Measurements from ENCODE around the gene AP4B1.
"Not testable (repeated sequence)": the region's sequence is repeated elsewhere in the genome, so short reads cannot be mapped to it uniquely, and the experiment has no call there.

Gene AP4B1

DNA sequence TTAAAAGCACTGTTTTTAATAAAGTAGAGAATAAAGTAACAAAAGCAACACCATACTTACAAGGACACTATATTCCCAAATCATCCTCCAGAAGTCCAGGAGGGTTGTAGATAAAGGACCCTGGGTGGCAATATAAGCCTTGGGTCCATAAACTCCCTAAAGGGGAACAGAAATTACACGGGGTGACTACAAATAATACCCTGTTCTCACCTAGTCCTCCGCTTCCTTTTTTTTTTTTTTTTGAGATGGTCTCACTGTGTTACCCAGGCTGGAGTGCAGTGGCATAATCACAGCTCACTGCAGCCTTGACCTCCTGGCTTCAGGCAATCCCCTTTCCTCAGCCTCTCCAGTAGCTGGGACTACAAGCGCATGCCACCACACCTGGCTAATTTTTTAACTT lies 46.2 kb downstream of the AP4B1 start:
- DNase-seq (ENCODE audit: low spot score): no peak

DNA sequence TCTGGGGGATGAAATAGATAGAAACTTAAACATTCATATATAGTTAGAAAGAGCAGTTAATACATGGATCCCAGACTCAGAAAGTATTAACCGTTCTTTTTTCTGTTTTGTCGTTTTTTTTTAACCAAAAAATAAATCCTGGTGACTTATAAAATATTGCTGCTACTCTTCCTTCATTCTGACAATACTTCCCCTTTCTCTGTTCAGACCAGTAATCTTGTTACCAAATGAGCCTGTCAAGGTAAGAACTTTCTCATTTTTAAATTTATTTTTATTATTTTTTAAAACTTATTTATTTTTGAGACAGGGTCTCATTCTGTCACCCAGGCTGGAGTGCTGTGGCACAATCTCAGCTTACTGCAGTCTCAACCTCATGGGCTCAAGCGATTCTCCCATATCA lies 46.8 kb downstream of the AP4B1 start:
- no peak for DNase-seq (ENCODE audit: low spot score)

- DNase-seq (ENCODE audit: low spot score): no peak
Observed at GRCh38 chr1:113856401-113856790, 48.2 kb downstream of the AP4B1 start.

DNA sequence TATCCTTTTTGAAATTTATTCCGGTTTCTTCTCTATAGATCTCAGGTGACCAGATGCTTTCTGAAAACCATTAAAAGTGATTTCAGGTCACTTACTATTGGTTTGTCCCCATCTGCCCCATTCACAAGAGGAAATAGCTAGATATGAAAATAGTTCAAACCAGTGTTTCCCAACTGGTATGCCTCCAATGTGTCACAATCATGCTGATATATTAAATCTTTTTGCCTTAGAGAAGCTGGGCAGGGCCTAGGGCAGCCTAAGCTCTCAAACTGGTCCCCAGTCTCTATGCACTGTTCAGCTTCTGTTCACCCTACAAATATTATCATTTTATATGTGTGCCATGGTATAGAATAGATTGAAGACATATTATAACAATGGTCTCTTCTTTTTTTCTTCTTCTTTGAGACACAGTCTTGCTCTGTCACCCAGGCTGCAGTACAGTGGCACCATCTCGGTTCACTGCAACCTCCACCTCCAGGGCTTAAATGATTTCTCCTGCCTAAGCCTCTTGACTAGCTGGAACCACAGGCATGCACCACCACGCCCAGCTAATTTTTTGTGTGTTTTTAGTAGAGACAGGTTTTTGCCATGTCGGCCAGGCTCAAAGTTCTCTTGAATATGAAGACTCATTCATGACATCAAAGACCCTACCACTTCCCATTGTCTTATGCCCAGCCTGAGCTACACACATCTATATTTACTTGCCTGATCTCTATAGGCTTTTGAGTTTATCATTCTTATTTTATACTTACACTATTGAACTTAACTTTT lies 48.8 kb downstream of the AP4B1 start:
- no peak for DNase-seq (ENCODE audit: low spot score)

GRCh38 chr1:113854234-113854633 lies 50.4 kb downstream of the AP4B1 start:
- DNase-seq (ENCODE audit: low spot score): no peak

- DNase-seq (ENCODE audit: low spot score): not testable (repeated sequence)
Observed at GRCh38 chr1:113852694-113853093, 51.9 kb downstream of the AP4B1 start.

DNA sequence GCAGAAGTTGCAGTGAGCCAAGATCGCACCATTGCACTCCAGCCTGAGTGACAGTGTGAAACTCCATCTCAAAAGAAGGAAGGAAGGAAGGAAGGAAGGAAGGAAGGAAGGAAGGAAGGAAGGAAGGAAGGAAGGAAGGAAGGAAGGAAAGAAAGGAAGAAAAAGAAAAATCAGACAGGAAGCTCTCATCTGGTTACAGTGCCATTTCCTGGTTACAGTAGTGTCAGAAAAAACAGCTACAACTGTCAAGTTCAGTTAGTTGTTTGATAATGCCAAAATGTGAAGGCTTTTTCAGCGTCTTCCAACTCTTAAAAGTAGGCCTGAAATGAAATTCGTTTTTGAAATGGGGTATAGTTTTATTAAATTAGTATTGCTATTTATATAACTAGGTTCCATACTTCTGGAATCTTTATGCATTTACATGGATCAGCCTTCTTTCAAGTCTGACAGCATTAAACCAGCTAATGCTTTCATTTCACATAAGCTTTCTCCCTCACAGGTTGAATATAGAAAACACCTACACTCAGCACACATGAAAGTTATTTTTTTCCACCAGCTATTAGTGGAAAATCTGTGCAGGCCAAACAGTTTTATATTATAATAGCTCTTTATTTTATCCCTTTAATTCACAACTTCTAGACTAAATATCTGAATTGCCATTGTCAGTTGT lies 54.3 kb downstream of the AP4B1 start:
- no peak for DNase-seq (ENCODE audit: low spot score)

- DNase-seq (ENCODE audit: low spot score): no peak
Observed at GRCh38 chr1:113849072-113849471, 55.5 kb downstream of the AP4B1 start.

GRCh38 chr1:113846391-113847035 lies 58.1 kb downstream of the AP4B1 start:
- DNase-seq (ENCODE audit: low spot score): no peak

Data from AG20443 (cell line).